ENCODE results near the gene TSPAN9. TPM values are rescaled to one million over a fixed set of nuclear protein-coding genes. Genes with fewer than 3 reads are reported as not detected.

The TSPAN9 gene
- total and polyA plus RNA-seq, 2 of the 4 experiments (the other 2 are of a cell fraction): 17.7 to 39.1 TPM

DNA sequence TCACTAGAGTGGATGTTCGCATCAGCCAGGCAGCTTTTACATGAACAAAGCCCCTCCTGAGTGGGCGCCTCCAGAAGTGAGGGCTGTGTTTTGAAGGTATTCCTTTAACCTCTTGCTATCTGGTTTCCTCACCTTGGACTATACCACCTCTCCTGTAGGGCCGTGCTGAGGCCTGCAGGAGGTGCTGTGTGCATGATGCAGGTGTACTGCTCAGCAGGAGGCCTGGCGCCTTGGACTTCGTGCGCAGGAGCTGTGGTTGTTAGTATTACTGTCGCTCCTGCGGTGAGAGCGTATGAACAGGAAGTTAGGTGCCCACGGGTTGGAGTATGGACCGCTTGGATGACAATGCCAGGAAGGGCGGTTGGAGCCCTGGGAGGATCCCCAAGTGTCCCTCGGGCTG, 130.7 kb downstream of the TSPAN9 start:
- Histone ChIP-seq H2AFZ (replicated peaks; ENCODE audit: low read length, poor library complexity) (no peak overlapping the region), H2AK9ac (replicated peaks; ENCODE audit: low read depth, low read length, poor library complexity) (no peak overlapping the region), H3K23ac (ENCODE audit: low read depth, low read length) (no peak overlapping the region), H3K4me2 (ENCODE audit: low read depth, low read length) (no peak overlapping the region), H2AK5ac (ENCODE audit: low read depth, low read length) (no peak overlapping the region), H4K20me1 (ENCODE audit: insufficient read depth, low read length) (peaks cover 3% of the 10 kb centered on the region; the same call in 1 of the 2 replicates), H3K4ac (ENCODE audit: low read depth, low read length) (no peak overlapping the region), H3K27me3 (ENCODE audit: control insufficient read depth, insufficient read depth, low read length) (no peaks in the 10 kb centered on the region), H3K4me1 (ENCODE audit: control insufficient read depth, insufficient read depth, low read length) (peaks cover 5% of the 10 kb centered on the region), H3K18ac (ENCODE audit: low read depth, low read length) (no peak overlapping the region), H2BK120ac (ENCODE audit: low read depth, low read length) (no peak overlapping the region), H2BK5ac (ENCODE audit: low read depth, low read length, poor library complexity, severe bottlenecking) (no peak overlapping the region), H3K56ac (ENCODE audit: extremely low read depth, insufficient read depth, low read length) (no peak overlapping the region), H4K5ac (ENCODE audit: low read depth, low read length) (no peak overlapping the region), H3K9me1 (ENCODE audit: insufficient read depth, low read length) (no peaks in the 10 kb centered on the region; the same call in 1 of the 2 replicates), H2BK15ac (ENCODE audit: low read depth, low read length) (no peak overlapping the region), H4K8ac (ENCODE audit: low read depth in 2 of 2, low read length in 2 of 2) (no peak overlapping the region), H4K91ac (ENCODE audit: insufficient read depth, low read depth, low read length) (no peak overlapping the region), H2BK20ac (ENCODE audit: low read depth, low read length) (no peak overlapping the region), H3K14ac (replicated peaks; ENCODE audit: low read depth, low read length) (no peak overlapping the region), H3K79me1 (ENCODE audit: low read depth in 1 of 2, low read length in 2 of 2) (peaks cover 0 to 3% of the 10 kb centered on the region in 2 experiments; a peak in 1 of 4 replicates), H3K36me3 (ENCODE audit: control insufficient read depth, insufficient read depth, low read length) (no peaks in the 10 kb centered on the region), H3K4me3 (ENCODE audit: insufficient read depth, low read depth, low read length) (no peak overlapping the region), H3K9me3 (ENCODE audit: control insufficient read depth, insufficient read depth, low read length) (no peaks in the 10 kb centered on the region), H3K27ac (ENCODE audit: insufficient read depth, low read length) (no peak overlapping the region), H3K9ac (ENCODE audit: low read depth, low read length) (no peak overlapping the region)
- TF ChIP-seq CTCF (conservative IDR thresholded peaks at IDR 0.05; ENCODE audit: low read depth, low read length) (0 out of 2 replicates have a peak, but pooled peaks have one; percentile 12), RAD21 (IDR thresholded peaks at IDR 0.05; ENCODE audit: low read length) (peak; percentile 24; the same call in 1 of the 2 replicates), SMC3 (IDR thresholded peaks at IDR 0.05; ENCODE audit: low read depth, low read length) (no peak)
- TF ChIP-seq, protein P1, sequence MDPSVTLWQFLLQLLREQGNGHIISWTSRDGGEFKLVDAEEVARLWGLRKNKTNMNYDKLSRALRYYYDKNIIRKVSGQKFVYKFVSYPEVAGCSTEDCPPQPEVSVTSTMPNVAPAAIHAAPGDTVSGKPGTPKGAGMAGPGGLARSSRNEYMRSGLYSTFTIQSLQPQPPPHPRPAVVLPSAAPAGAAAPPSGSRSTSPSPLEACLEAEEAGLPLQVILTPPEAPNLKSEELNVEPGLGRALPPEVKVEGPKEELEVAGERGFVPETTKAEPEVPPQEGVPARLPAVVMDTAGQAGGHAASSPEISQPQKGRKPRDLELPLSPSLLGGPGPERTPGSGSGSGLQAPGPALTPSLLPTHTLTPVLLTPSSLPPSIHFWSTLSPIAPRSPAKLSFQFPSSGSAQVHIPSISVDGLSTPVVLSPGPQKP (IDR thresholded peaks at IDR 0.05; ENCODE audit: borderline replicate concordance, low read depth, low read length): no peak
- no peak for ATAC-seq (ENCODE audit: low read depth)
- no peak for DNase-seq
- POLR2A ChIA-PET (ENCODE audit: unreplicated experiment): no interaction called here
- dilution Hi-C loops (cut with HindIII; ENCODE audit: low sequenced_read_pairs, unreplicated experiment): no loop called here
- BruUV-seq (replicated peaks): no TSS peak
- 83% methylated on average over 6 of the region's 13 CpGs; no CpG with 5 or more reads in 1 of the 2 experiments for WGBS, 2 experiments (ENCODE audit: extremely low coverage in 2 of 2, insufficient read length in 1 of 2)
- in situ Hi-C loops (cut with MboI; ENCODE audit: low sequenced_read_pairs): loop anchor here (5.0 kb wide), 1 partner anchor 71 kb away; no protein-coding TSS in a partner anchor
- intact Hi-C loops (cut with micrococcal nuclease): no loop called here
- CTCF ChIA-PET: no interaction called here
